Mammary epithelial cell (primary cell): ENCODE data around the gene TTC7B.

Source experiments
- CTCF ChIP-seq, 2 donors: IDR thresholded peaks in 1 of 2; conservative IDR thresholded peaks in 1 of 2; 2 replicates each; pipeline ENCODE4 v1.5.1; 2011 to 2012; ENCODE audit warnings: inconsistent platforms in 2 of 2, low read length in 2 of 2, mild to moderate bottlenecking in 2 of 2, control low read depth in 1 of 2, low read depth in 1 of 2; ENCODE audit not compliant: insufficient read depth in 1 of 2; ENCODE audit errors: extremely low read depth in 1 of 2
- EZH2 ChIP-seq: IDR thresholded peaks from 2 replicates; pipeline ENCODE4 v1.6.1; 2012; ENCODE audit warnings: low read length, inconsistent platforms, borderline replicate concordance

- TF ChIP-seq CTCF (conservative IDR thresholded peaks at IDR 0.05 in 1 of 2, IDR thresholded peaks at IDR 0.05 in 1 of 2; ENCODE audit: extremely low read depth in 1 of 2, insufficient read depth in 1 of 2, low read depth in 1 of 2, low read length in 2 of 2) (no peak), EZH2 (no peak)
These were observed 149.7 kb downstream of the TTC7B start for GRCh38 chr14:90666571-90666970.
